Measurements from ENCODE around the gene CEBPA. TPM values are rescaled to one million over a fixed set of nuclear protein-coding genes. Genes with fewer than 3 reads are reported as not detected.

CEBPA gene
- polyA plus RNA-seq, 1 experiment, result 0.50 TPM

DNA sequence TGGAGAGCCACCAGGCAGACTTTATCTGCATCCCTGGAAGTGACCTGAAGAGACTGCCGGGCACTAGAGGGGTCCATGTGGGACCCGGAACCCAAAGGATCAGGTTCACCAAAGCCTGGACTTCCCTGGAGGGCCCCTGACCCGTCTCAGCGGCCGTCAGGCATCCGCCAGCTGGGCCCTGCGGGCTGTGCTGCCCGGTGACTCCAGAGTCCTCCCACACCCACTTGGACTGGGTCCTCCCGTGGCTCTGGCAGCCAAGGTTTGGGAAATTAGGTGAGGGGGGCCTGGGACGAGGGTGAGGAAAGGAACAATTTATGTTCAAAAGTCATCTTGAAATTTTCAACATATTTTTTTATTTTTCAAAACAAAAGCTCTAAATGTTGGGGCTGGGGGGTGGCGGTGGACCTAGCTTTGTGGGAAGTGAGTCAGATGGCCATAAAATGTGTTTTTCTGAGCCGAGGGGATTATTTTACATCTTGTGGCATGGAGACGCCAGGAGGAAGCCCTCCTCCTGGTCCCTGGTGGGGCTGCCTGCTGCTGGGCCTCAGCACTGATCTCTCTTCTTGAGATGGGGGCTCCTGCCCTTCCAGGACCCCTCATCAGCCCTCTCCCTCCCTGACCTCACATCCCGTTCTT lies 20.2 kb downstream of the CEBPA start:
- DNase-seq (ENCODE audit: low read depth), result no peak
- Histone ChIP-seq H3K36me3 (ENCODE audit: control insufficient read depth, insufficient read depth, low read length) (no peaks in the 10 kb centered on the region), H3K27me3 (ENCODE audit: control insufficient read depth, insufficient read depth, low read length) (no peaks in the 10 kb centered on the region), H3K4me3 (ENCODE audit: low read depth, low read length) (no peak overlapping the region)
- TF ChIP-seq, protein P1, sequence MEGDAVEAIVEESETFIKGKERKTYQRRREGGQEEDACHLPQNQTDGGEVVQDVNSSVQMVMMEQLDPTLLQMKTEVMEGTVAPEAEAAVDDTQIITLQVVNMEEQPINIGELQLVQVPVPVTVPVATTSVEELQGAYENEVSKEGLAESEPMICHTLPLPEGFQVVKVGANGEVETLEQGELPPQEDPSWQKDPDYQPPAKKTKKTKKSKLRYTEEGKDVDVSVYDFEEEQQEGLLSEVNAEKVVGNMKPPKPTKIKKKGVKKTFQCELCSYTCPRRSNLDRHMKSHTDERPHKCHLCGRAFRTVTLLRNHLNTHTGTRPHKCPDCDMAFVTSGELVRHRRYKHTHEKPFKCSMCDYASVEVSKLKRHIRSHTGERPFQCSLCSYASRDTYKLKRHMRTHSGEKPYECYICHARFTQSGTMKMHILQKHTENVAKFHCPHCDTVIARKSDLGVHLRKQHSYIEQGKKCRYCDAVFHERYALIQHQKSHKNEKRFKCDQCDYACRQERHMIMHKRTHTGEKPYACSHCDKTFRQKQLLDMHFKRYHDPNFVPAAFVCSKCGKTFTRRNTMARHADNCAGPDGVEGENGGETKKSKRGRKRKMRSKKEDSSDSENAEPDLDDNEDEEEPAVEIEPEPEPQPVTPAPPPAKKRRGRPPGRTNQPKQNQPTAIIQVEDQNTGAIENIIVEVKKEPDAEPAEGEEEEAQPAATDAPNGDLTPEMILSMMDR (IDR thresholded peaks at IDR 0.05; ENCODE audit: insufficient read depth, low read depth, low read length), result no peak
- ChIA-PET POLR2A (no interaction called here), CTCF (interaction anchor here (0.9 to 1.1 kb wide), 2 partner anchors 14 to 23 kb away, joined by 3 read pairs; no protein-coding TSS in a partner anchor)

DNA sequence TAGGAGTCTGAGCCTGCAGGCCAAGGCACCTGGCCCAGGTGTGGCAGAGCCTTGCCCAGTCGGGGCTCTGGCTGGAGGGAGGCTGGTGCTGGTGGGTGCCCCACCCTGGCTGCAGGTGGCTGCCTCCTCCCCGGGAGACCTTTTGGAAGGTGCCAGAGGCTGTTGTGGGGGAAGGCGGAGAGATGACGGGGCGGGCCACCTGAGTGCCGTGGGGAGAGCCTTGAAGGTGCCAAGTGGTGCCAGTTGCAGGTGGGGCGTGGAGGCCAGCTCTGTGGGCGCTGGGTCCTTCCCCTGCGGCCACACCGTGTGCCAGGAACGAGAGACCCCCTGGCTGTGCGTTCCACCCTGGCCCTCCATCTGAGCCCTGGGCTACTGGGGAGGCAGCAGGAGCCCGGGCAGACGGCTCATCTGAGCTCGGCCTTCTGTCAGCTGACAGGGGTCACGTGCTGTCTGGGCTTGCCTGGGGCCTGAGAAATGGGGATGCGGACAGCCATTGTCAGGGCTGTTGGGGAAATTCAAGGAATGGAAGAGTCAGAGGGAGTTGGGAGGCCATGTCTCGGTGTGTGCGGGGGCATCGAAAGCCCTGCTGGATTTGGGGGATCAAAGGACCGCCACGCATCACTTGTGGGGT lies 20.9 kb downstream of the CEBPA start:
- DNase-seq (ENCODE audit: low read depth), result no peak
- H3K36me3 ChIP-seq (ENCODE audit: control insufficient read depth, insufficient read depth, low read length), result no peaks in the 10 kb centered on the region
- H3K4me3 ChIP-seq (ENCODE audit: low read depth, low read length), result no peak overlapping the region
- TF ChIP-seq, protein P1 (IDR thresholded peaks at IDR 0.05; ENCODE audit: insufficient read depth, low read depth, low read length), result no peak
- H3K27me3 ChIP-seq (ENCODE audit: control insufficient read depth, insufficient read depth, low read length), result no peaks in the 10 kb centered on the region
- CTCF ChIA-PET, result interaction anchor here (0.9 to 1.6 kb wide), 4 partner anchors 10 to 22 kb away, joined by 3 to 4 read pairs (median 3); no protein-coding TSS in a partner anchor
- POLR2A ChIA-PET, result no interaction called here

DNA sequence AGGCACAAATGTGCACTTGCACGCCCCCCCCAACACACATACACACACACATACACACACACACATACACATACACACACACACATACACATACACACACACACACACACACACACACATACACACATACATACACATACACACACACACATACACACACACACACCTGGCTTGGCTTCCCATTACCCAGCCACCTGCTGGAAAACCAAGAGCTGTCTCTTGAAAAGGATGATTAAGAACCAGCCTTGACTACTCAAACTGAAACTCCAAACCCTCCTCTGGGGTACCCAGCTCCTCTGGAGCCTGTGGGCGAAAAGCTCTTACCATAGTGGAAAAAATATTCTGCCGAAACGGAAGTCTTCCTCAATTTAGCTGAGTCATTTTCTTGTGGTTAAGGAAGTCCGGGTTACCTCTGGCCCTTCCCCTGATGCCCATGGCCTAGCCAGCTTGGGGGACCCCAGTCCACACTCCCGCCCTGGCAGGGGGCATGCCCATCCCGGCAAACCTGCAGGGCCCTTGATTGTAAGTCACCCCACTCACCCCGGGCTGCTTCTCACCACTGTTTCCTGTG lies 21.9 kb downstream of the CEBPA start:
- CTCF ChIA-PET, result interaction anchor here (0.7 to 1.6 kb wide), 3 partner anchors 9 to 15 kb away, joined by 3 to 4 read pairs (median 3); no protein-coding TSS in a partner anchor
- POLR2A ChIA-PET, result no interaction called here

DNA sequence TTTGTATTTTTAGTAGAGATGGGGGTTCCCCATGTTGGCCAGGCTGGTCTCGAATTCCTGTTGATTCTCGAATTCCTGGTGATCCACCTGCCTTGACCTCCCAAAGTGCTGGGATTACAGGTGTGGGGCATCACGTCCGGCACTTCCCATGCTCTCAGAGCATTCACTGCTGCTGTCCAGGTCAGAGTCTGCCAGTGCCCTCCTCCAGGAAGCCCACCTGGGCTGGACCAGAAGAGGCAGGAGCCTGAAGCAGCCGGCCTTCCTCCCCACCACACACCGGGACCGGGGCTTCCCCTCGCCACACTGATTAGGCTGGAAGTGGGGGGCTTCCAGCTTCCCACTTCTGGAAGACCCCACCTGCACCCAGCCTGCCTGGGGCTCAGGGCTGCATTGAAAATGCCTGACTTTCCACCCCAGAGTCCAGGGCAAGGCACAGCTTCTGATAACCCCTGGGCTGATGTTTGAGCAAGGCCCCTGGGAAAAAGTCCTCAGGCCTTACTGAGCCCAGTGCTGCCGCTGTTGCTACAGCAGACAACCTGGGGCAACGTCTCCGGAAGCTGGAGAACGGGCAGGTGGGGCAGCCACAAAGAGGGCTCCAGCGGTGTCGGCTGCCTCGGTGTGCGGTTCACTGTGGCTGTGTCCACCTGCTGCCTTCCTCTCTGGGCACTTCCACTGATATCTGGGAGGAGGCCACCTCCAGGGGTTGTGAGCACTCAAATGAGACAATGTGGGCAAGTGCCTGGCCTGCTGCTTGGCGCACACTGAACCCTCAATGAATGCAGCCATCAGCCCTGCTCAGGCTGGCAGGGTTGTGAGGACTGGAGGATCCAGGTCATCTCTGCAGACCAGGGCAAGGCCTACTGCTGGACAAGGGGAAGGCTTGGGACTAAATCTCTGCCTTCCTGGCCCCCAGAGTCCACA lies 22.6 kb downstream of the CEBPA start:
- Histone ChIP-seq H3K36me3 (ENCODE audit: control insufficient read depth, insufficient read depth, low read length) (no peaks in the 10 kb centered on the region), H3K27me3 (ENCODE audit: control insufficient read depth, insufficient read depth, low read length) (no peaks in the 10 kb centered on the region), H3K4me3 (ENCODE audit: low read depth, low read length) (no peak overlapping the region)
- ChIA-PET CTCF (interaction anchor here (1.6 kb wide), 1 partner anchor 13 kb away, joined by 4 read pairs; no protein-coding TSS in a partner anchor), POLR2A (no interaction called here)
- TF ChIP-seq, protein P1 (IDR thresholded peaks at IDR 0.05; ENCODE audit: insufficient read depth, low read depth, low read length), result no peak
- DNase-seq (ENCODE audit: low read depth), result no peak

More for the DNA sequence above, 21.9 kb downstream of the CEBPA start:
- H3K36me3 ChIP-seq (ENCODE audit: control insufficient read depth, insufficient read depth, low read length), result no peaks in the 10 kb centered on the region
- TF ChIP-seq, protein P1 (IDR thresholded peaks at IDR 0.05; ENCODE audit: insufficient read depth, low read depth, low read length), result no peak
- no peak for DNase-seq (ENCODE audit: low read depth)
- H3K27me3 ChIP-seq (ENCODE audit: control insufficient read depth, insufficient read depth, low read length), result no peaks in the 10 kb centered on the region
- H3K4me3 ChIP-seq (ENCODE audit: low read depth, low read length), result no peak overlapping the region
